Ascending aorta (tissue), 2 donors: ENCODE results near the gene GPR183. TPM values are rescaled to one million over a fixed set of nuclear protein-coding genes. Genes with fewer than 3 reads are reported as not detected.

Experiments
- DNase-seq, 2 donors: peaks; one replicate each; pipeline ENCODE4 v3.0.0-alpha.2; 2019; ENCODE audit warnings: low spot score in 2 of 2
- H3K27ac ChIP-seq, 2 donors: fragments of 200-600 bp; sonication (generic); one replicate each; pipeline ENCODE4 v1.5.1; 2016 to 2017; ENCODE audit warnings: mild to moderate bottlenecking in 1 of 2
- H3K27me3 ChIP-seq: fragments of 200-600 bp; sonication (generic); one replicate; pipeline ENCODE4 v1.5.1; 2017
- H3K36me3 ChIP-seq, 2 donors: fragments of 200-600 bp; sonication (generic); one replicate each; pipeline ENCODE4 v1.5.1; 2016
- H3K4me1 ChIP-seq, 2 donors: fragments of 200-600 bp; sonication (generic); one replicate each; pipeline ENCODE4 v1.5.1; 2016 to 2017; ENCODE audit warnings: mild to moderate bottlenecking in 1 of 2
- H3K4me3 ChIP-seq, 2 donors: fragments of 200-600 bp; sonication (generic); one replicate each; pipeline ENCODE4 v1.5.1; 2016 to 2017; ENCODE audit warnings: mild to moderate bottlenecking in 1 of 2
- H3K9me3 ChIP-seq, 2 donors: fragments of 200-600 bp; sonication (generic); one replicate each; pipeline ENCODE4 v1.5.1; 2016
- CTCF ChIP-seq, 3 experiments: fragments of 200-600 bp in 2 of 3; fragments of 450-650 bp in 1 of 3; sonication (generic) in 2 of 3; IDR thresholded peaks; one replicate each; pipeline ENCODE4 v1.5.1; 2016 to 2019; ENCODE audit warnings: antibody characterized with exemption in 3 of 3, mild to moderate bottlenecking in 1 of 3, moderate library complexity in 1 of 3
- intact Hi-C: fragments of 100-400 bp; cut with DNase I; formaldehyde crosslinking; loops from one replicate; pipeline ENCODE4 v1.15.1; 2023
- total RNA-seq: library from RNA; depleted of rRNA; stranded (reverse); fragments of >200 nt; gene quantifications from one replicate; pipeline ENCODE4 v1.1.0, GENCODE V29; 2016

GPR183 gene
- total RNA-seq, 1 donor from 2014 or later: 1.1 TPM

- no peak for DNase-seq
- no peak for TF ChIP-seq CTCF (IDR thresholded peaks at IDR 0.05)
- Histone ChIP-seq H3K27ac (peak overlapping the region; percentile 6 to 36), H3K4me1 (peaks cover 0 to 23% of the 10 kb centered on the region in 2 donors), H3K9me3 (no peaks in the 10 kb centered on the region), H3K27me3 (no peaks in the 10 kb centered on the region), H3K36me3 (no peaks in the 10 kb centered on the region), H3K4me3 (no peak overlapping the region)
- intact Hi-C loops: no loop called here
These were observed 4.7 kb upstream of the GPR183 start for GRCh38 chr13:99311748-99312492.

GRCh38 chr13:99311137-99311536 lies 3.9 kb upstream of the GPR183 start:
- intact Hi-C loops: no loop called here
- no peaks in the 10 kb centered on the region for H3K9me3 ChIP-seq
- TF ChIP-seq CTCF (IDR thresholded peaks at IDR 0.05): no peak
- peak overlapping the region; percentile 6 to 25 for H3K27ac ChIP-seq
- H3K27me3 ChIP-seq: no peaks in the 10 kb centered on the region
- H3K4me1 ChIP-seq: peaks cover 0 to 26% of the 10 kb centered on the region in 2 donors
- no peak overlapping the region for H3K4me3 ChIP-seq
- DNase-seq: no peak
- H3K36me3 ChIP-seq: no peaks in the 10 kb centered on the region

GRCh38 chr13:99310382-99311031 lies 3.3 kb upstream of the GPR183 start:
- H3K4me1 ChIP-seq: peaks cover 0 to 26% of the 10 kb centered on the region in 2 donors

GRCh38 chr13:99308471-99309087 lies 1.4 kb upstream of the GPR183 start:
- Histone ChIP-seq H3K27me3 (no peaks in the 10 kb centered on the region), H3K9me3 (no peaks in the 10 kb centered on the region), H3K4me3 (no peak overlapping the region), H3K4me1 (peaks cover 0 to 26% of the 10 kb centered on the region in 2 donors), H3K36me3 (no peaks in the 10 kb centered on the region), H3K27ac (peak overlapping the region; percentile 80 to 85)
- DNase-seq: no peak
- intact Hi-C loops: no loop called here
- TF ChIP-seq CTCF (IDR thresholded peaks at IDR 0.05): no peak

More at GRCh38 chr13:99310382-99311031, 3.3 kb upstream of the GPR183 start:
- H3K27ac ChIP-seq: peak overlapping the region; percentile 25 to 37
- H3K27me3 ChIP-seq: no peaks in the 10 kb centered on the region
- TF ChIP-seq CTCF (IDR thresholded peaks at IDR 0.05): no peak
- no peaks in the 10 kb centered on the region for H3K36me3 ChIP-seq
- H3K9me3 ChIP-seq: no peaks in the 10 kb centered on the region
- DNase-seq: no peak
- intact Hi-C loops: no loop called here
- H3K4me3 ChIP-seq: no peak overlapping the region

GRCh38 chr13:99307648-99308339 lies 595 bp upstream of the GPR183 start:
- peak overlapping the region in 1 of 2 donors; percentile 50 for H3K4me3 ChIP-seq
- intact Hi-C loops: no loop called here
- peaks cover 0 to 26% of the 10 kb centered on the region in 2 donors for H3K4me1 ChIP-seq
- no peak for TF ChIP-seq CTCF (IDR thresholded peaks at IDR 0.05)
- H3K27me3 ChIP-seq: no peaks in the 10 kb centered on the region
- no peaks in the 10 kb centered on the region for H3K36me3 ChIP-seq
- H3K9me3 ChIP-seq: no peaks in the 10 kb centered on the region
- peak in 1 of 2 donors; percentile 75 for DNase-seq
- peak overlapping the region; percentile 80 to 85 for H3K27ac ChIP-seq
